Mucosa of gallbladder (tissue), 1 donor: ENCODE measurements around the gene ZNF219. TPM values are rescaled to one million over a fixed set of nuclear protein-coding genes. Genes with fewer than 3 reads are reported as not detected.

ENCODE experiments used
- DNase-seq: peaks from one replicate; pipeline ENCODE4 v3.0.0-alpha.2; 2020; ENCODE audit warnings: low spot score
- total RNA-seq: library from RNA; stranded (reverse); gene quantifications from one replicate; pipeline ENCODE4 v1.2.1, GENCODE V29; 2021
- donor health status: DM: no; HTN: no; CAD: no.

The ZNF219 gene
- total RNA-seq, 1 donor from 2014 or later = 57.5 TPM

GRCh38 chr14:21102521-21103410, 4.3 kb upstream of the ZNF219 start:
- DNase-seq = peak; percentile 42

- DNase-seq = no peak
These were observed 3.5 kb upstream of the ZNF219 start for GRCh38 chr14:21101802-21102413.

- no peak for DNase-seq
These were observed 2.5 kb upstream of the ZNF219 start, which contains the start of gene TMEM253 for GRCh38 chr14:21100931-21101330. Gene TMEM253, plus strand, starts transcription at chr14:21101066. Its CDS starts 278 bp downstream, at chr14:21101344.

GRCh38 chr14:21099596-21099985, 1.1 kb upstream of the ZNF219 start:
- no peak for DNase-seq

- no peak for DNase-seq
These were observed 589 bp upstream of the ZNF219 start for GRCh38 chr14:21098892-21099595.

- DNase-seq = no peak
These were observed 799 bp downstream of the ZNF219 start for GRCh38 chr14:21097636-21098075.

- DNase-seq = no peak
These were observed 1.3 kb downstream of the ZNF219 start for GRCh38 chr14:21096978-21097635.

GRCh38 chr14:21096438-21096837, 2.0 kb downstream of the ZNF219 start:
- no peak for DNase-seq

GRCh38 chr14:21095430-21096205, 2.8 kb downstream of the ZNF219 start:
- no peak for DNase-seq

- no peak for DNase-seq
These were observed 4.4 kb downstream of the ZNF219 start for GRCh38 chr14:21093769-21094681.

GRCh38 chr14:21093018-21093417, 5.4 kb downstream of the ZNF219 start:
- DNase-seq = no peak

GRCh38 chr14:21092273-21093011, 6.0 kb downstream of the ZNF219 start:
- peak; percentile 87 for DNase-seq

GRCh38 chr14:21091821-21092272, 6.6 kb downstream of the ZNF219 start:
- no peak for DNase-seq

GRCh38 chr14:21090940-21091663, 7.4 kb downstream of the ZNF219 start:
- no peak for DNase-seq

- DNase-seq = no peak
These were observed 8.1 kb downstream of the ZNF219 start for GRCh38 chr14:21090194-21090939.

- no peak for DNase-seq
These were observed 8.6 kb downstream of the ZNF219 start for GRCh38 chr14:21089877-21090193.

GRCh38 chr14:21089271-21089670, 9.2 kb downstream of the ZNF219 start:
- no peak for DNase-seq

GRCh38 chr14:21088687-21089086, 9.8 kb downstream of the ZNF219 start:
- no peak for DNase-seq
